ENCODE data around the gene CCDC86. TPM values are rescaled to one million over a fixed set of nuclear protein-coding genes. Genes with fewer than 3 reads are reported as not detected.

The CCDC86 gene
- total RNA-seq, 1 experiment from 2014 or later, result 53.5 TPM

- TF ChIP-seq, protein P1, sequence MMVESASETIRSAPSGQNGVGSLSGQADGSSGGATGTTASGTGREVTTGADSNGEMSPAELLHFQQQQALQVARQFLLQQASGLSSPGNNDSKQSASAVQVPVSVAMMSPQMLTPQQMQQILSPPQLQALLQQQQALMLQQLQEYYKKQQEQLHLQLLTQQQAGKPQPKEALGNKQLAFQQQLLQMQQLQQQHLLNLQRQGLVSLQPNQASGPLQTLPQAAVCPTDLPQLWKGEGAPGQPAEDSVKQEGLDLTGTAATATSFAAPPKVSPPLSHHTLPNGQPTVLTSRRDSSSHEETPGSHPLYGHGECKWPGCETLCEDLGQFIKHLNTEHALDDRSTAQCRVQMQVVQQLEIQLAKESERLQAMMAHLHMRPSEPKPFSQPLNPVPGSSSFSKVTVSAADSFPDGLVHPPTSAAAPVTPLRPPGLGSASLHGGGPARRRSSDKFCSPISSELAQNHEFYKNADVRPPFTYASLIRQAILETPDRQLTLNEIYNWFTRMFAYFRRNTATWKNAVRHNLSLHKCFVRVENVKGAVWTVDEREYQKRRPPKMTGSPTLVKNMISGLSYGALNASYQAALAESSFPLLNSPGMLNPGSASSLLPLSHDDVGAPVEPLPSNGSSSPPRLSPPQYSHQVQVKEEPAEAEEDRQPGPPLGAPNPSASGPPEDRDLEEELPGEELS (CRISPR knock-in tag; IDR thresholded peaks at IDR 0.05), result no peak
- TF ChIP-seq PREB (CRISPR knock-in tag; IDR thresholded peaks at IDR 0.05; ENCODE audit: borderline replicate concordance) (no peak), CBFB (CRISPR knock-in tag; IDR thresholded peaks at IDR 0.05; ENCODE audit: low read depth) (no peak), MYBL2 (CRISPR knock-in tag; IDR thresholded peaks at IDR 0.05) (no peak)
These were observed 16.1 kb upstream of the CCDC86 start (continued) for GRCh38 chr11:60825790-60826189.

GRCh38 chr11:60830478-60831142, 11.3 kb upstream of the CCDC86 start:
- CTCF ChIA-PET, result interaction anchor here (0.5 to 7.6 kb wide), 32 partner anchors 9 to 314 kb away, joined by 3 to 277 read pairs (median 5); partner anchors contain the start of genes PRPF19, TMEM109 and ZP1
- Mint-ChIP-seq H3K9me3 (no peaks in the 10 kb centered on the region), H3K36me3 (no peaks in the 10 kb centered on the region), H3K4me3 (peak overlapping the region; percentile 22; the same call in 1 of the 2 replicates), H3K27ac (no peak overlapping the region), H3K27me3 (ENCODE audit: low read depth) (peaks cover 8% of the 10 kb centered on the region), H3K4me1 (no peaks in the 10 kb centered on the region)
- ATAC-seq, result peak; percentile 13; the same call in 1 of the 2 replicates
- DNase-seq (ENCODE audit: low spot score), result no peak
- POLR2A ChIA-PET, result interaction anchor here (0.8 kb wide), 1 partner anchor 57 kb away, joined by 3 read pairs; no protein-coding TSS in a partner anchor
- TF ChIP-seq ZNF423 (CRISPR knock-in tag; IDR thresholded peaks at IDR 0.05) (no peak), OVOL2 (CRISPR knock-in tag; IDR thresholded peaks at IDR 0.05; ENCODE audit: borderline replicate concordance) (no peak), TCF7 (CRISPR knock-in tag; IDR thresholded peaks at IDR 0.05; ENCODE audit: low read depth) (no peak), ZNF671 (CRISPR knock-in tag; IDR thresholded peaks at IDR 0.05) (no peak), MAX (CRISPR knock-in tag; IDR thresholded peaks at IDR 0.05) (no peak), FOXJ3 (CRISPR knock-in tag; IDR thresholded peaks at IDR 0.05; ENCODE audit: borderline replicate concordance) (no peak), IRF2 (CRISPR knock-in tag; IDR thresholded peaks at IDR 0.05; ENCODE audit: borderline replicate concordance, low read depth) (no peak), SMAD3 (CRISPR knock-in tag; IDR thresholded peaks at IDR 0.05; ENCODE audit: borderline replicate concordance) (no peak), ZNF532 (CRISPR knock-in tag; IDR thresholded peaks at IDR 0.05; ENCODE audit: borderline replicate concordance) (no peak), SMAD4 (CRISPR knock-in tag; IDR thresholded peaks at IDR 0.05) (no peak)
- TF ChIP-seq, protein P2, sequence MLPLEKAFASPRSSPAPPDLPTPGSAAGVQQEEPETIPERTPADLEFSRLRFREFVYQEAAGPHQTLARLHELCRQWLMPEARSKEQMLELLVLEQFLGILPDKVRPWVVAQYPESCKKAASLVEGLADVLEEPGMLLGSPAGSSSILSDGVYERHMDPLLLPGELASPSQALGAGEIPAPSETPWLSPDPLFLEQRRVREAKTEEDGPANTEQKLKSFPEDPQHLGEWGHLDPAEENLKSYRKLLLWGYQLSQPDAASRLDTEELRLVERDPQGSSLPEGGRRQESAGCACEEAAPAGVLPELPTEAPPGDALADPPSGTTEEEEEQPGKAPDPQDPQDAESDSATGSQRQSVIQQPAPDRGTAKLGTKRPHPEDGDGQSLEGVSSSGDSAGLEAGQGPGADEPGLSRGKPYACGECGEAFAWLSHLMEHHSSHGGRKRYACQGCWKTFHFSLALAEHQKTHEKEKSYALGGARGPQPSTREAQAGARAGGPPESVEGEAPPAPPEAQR (CRISPR knock-in tag; IDR thresholded peaks at IDR 0.05), result no peak
- TF ChIP-seq, protein P3, sequence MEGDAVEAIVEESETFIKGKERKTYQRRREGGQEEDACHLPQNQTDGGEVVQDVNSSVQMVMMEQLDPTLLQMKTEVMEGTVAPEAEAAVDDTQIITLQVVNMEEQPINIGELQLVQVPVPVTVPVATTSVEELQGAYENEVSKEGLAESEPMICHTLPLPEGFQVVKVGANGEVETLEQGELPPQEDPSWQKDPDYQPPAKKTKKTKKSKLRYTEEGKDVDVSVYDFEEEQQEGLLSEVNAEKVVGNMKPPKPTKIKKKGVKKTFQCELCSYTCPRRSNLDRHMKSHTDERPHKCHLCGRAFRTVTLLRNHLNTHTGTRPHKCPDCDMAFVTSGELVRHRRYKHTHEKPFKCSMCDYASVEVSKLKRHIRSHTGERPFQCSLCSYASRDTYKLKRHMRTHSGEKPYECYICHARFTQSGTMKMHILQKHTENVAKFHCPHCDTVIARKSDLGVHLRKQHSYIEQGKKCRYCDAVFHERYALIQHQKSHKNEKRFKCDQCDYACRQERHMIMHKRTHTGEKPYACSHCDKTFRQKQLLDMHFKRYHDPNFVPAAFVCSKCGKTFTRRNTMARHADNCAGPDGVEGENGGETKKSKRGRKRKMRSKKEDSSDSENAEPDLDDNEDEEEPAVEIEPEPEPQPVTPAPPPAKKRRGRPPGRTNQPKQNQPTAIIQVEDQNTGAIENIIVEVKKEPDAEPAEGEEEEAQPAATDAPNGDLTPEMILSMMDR (IDR thresholded peaks at IDR 0.05), result no peak
- TF ChIP-seq, protein P4, sequence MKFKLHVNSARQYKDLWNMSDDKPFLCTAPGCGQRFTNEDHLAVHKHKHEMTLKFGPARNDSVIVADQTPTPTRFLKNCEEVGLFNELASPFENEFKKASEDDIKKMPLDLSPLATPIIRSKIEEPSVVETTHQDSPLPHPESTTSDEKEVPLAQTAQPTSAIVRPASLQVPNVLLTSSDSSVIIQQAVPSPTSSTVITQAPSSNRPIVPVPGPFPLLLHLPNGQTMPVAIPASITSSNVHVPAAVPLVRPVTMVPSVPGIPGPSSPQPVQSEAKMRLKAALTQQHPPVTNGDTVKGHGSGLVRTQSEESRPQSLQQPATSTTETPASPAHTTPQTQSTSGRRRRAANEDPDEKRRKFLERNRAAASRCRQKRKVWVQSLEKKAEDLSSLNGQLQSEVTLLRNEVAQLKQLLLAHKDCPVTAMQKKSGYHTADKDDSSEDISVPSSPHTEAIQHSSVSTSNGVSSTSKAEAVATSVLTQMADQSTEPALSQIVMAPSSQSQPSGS (CRISPR knock-in tag; IDR thresholded peaks at IDR 0.05; ENCODE audit: borderline replicate concordance, low read depth), result no peak
- TF ChIP-seq, protein P5, sequence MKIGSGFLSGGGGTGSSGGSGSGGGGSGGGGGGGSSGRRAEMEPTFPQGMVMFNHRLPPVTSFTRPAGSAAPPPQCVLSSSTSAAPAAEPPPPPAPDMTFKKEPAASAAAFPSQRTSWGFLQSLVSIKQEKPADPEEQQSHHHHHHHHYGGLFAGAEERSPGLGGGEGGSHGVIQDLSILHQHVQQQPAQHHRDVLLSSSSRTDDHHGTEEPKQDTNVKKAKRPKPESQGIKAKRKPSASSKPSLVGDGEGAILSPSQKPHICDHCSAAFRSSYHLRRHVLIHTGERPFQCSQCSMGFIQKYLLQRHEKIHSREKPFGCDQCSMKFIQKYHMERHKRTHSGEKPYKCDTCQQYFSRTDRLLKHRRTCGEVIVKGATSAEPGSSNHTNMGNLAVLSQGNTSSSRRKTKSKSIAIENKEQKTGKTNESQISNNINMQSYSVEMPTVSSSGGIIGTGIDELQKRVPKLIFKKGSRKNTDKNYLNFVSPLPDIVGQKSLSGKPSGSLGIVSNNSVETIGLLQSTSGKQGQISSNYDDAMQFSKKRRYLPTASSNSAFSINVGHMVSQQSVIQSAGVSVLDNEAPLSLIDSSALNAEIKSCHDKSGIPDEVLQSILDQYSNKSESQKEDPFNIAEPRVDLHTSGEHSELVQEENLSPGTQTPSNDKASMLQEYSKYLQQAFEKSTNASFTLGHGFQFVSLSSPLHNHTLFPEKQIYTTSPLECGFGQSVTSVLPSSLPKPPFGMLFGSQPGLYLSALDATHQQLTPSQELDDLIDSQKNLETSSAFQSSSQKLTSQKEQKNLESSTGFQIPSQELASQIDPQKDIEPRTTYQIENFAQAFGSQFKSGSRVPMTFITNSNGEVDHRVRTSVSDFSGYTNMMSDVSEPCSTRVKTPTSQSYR (CRISPR knock-in tag; IDR thresholded peaks at IDR 0.05), result no peak
